KG1 (cell line): Measurements from ENCODE around the gene ATP10B.

Source experiments
- DNase-seq: peaks from one replicate; lab custom pipeline; 2025; lab: John Stamatoyannopoulos, UW

ATP10B gene

DNA sequence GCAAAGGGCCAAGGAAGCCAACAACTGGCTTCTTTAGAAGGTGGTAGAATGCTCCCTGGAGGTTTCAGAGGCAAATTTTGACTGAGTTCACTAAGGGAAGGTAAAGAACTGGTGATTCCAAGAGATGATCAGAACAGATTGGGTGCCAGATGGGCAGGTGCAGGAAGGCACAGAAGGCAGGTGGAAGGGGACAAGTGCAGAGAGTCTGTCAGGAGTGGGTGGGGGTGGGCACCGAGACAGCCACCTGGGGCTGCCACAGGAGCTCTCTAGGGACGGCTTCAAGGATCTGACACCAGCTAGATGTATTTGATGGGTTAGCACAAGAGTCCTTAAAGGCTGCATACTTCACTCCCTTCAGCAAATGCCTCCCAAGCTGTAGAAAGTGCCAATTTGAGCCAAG, 223.0 kb downstream of the ATP10B start:
- DNase-seq, result no peak

GRCh38 chr5:160628619-160628968, 223.4 kb downstream of the ATP10B start:
- DNase-seq, result no peak

DNA sequence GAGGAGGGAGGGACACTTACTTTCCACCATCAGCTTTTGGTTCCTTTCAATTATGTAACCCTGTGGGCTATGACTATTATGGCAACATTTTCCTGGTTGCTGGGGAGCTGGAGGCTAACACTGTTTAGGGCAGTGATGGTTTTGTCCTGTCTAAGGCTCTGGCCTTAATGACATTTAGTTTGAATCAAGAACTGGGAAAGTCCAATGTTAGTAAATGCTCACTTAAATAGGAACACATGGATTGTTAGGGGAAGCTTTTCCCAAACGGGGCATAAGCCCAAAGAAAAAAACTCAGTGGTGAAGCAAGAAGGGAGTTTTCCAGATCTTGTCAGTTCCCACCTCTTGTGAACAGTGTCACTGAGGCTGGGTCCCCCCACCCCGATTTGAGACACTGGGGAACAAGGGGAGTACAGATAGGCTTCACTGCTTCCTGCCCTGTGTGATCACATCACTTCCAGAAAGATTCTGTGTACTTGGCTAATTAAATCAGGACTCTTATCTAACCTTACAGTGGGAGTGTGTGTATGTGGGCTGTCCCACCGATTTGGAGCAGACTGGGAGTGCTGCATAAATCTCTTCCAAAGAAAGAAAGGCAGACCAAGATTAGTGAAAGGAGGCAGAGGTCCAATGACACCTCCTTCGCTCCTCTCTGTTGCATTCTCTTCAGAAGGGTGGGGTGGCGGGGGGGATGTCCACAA, 223.9 kb downstream of the ATP10B start:
- DNase-seq, result no peak

GRCh38 chr5:160626322-160626721, 225.7 kb downstream of the ATP10B start:
- DNase-seq, result no peak

DNA sequence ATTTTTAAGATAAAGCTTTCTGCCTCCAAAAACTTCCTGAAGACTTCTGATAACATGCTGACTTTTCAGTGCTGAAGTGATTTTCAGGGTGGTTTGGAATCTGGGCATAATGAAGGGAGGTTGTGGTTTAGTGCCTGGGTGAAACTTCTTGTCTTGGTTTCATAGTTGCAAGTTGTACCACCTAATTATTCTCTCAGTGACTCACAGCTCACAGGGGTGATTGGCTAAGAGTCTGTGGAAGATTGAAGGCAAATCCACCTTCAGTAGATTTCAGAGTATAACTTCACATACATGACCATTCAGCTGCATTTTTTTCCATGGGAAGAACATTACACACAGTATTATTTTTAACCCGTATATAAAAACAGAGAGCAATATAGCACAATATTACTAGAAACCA, 230.5 kb downstream of the ATP10B start:
- no peak for DNase-seq

- DNase-seq, result no peak
Observed at GRCh38 chr5:160620401-160620800, 231.6 kb downstream of the ATP10B start.

- no peak for DNase-seq
Observed at GRCh38 chr5:160619381-160619780, 232.6 kb downstream of the ATP10B start.

DNA sequence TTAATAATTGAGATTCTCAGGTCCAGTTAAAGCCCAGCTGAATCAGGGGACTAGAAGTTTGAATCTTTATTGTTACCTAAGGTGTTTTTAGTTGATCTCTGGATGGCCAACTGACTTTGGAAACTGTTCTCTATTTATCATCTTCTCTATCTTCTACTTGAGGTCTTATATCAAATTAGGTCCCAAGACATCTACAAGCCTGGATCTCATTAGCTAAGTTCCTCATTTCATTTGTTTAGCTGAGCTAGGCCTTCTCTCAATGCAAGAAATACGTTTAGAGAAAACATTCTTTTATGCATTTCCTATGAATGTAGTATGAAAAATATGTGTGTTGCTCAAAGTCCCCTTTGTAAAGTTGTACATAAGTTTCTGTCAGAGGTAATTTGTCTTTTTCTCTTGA, 233.7 kb downstream of the ATP10B start:
- no peak for DNase-seq

DNA sequence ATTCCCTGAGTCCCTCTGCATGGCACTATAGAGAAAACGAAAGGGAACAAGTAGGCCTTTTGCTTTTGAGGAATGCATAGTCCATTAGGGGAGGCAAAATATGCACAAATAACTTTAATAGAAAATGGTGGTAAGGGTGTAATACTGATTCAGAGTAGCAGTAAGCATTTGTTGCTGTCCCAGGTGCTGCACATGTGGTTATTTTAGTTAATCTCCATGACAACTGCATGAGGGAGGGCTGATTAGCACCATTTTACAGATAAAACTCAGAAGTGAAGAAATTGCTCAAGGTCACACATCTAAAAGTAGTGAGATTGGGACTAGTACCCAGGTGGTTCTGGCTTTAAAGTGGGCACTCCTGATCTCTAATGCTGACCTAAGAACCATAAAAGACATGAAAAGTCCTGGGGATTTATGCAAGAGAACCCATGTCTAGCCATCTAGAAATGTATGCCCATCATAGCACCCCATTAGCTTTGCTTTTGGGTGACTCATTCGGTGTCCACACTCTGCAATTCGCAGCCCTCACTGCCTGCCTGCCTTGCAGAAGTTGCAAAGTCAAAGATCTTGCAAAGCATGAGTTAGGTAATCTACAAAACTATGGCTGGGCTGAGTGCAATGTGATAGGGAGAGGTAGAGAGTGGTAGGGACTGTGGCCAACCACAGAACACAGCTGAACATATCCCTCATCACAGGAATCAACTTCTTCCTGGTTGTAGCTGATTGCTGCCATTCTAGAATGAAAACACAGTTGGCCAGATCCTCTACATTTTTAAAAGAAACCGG, 235.1 kb downstream of the ATP10B start:
- no peak for DNase-seq

GRCh38 chr5:160614136-160614535, 237.9 kb downstream of the ATP10B start:
- no peak for DNase-seq

DNA sequence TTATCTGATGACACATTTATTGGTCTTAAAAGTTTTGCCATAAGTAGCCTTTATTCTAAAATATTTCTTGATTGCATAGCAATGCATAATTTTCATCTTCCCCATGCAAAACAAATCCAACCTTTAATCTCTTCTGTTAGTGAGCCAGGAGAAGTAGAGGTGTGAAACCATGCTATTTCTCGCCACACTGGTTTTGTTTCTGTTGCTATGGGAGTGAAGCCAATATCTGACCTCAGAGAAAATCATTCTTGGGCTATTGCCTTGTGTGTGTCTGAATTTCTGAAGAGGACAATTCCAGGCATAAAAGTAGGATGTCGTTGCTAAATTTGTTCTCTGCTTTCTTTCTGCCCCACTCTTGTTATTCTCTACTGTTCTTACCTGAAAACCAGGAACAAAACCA, 246.7 kb downstream of the ATP10B start:
- no peak for DNase-seq

DNA sequence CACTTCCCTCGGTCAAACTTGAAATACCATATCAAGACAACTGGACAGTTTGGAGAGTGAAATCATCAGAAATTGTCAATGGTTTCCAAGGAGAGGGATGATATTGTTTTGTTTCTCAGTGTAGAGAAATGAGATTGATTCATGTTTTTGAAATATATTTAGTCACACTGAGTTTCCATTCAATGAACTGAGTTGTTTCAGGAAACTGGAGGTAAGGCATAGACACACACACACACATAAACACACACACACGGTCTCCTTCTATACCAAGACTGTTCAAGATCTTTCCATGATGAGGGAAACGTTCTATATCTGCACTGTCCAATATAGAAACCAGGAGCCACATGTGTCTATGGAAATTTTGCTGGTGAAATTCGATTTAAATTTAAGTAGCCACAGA, 247.5 kb downstream of the ATP10B start:
- no peak for DNase-seq

GRCh38 chr5:160602744-160603143, 249.3 kb downstream of the ATP10B start:
- no peak for DNase-seq

GRCh38 chr5:160601046-160601445, 251.0 kb downstream of the ATP10B start:
- DNase-seq, result no peak

GRCh38 chr5:160573318-160573717, 278.7 kb downstream of the ATP10B start:
- DNase-seq, result no peak

- DNase-seq, result no peak
Observed at GRCh38 chr5:160567031-160567705, 284.8 kb downstream of the ATP10B start.

DNA sequence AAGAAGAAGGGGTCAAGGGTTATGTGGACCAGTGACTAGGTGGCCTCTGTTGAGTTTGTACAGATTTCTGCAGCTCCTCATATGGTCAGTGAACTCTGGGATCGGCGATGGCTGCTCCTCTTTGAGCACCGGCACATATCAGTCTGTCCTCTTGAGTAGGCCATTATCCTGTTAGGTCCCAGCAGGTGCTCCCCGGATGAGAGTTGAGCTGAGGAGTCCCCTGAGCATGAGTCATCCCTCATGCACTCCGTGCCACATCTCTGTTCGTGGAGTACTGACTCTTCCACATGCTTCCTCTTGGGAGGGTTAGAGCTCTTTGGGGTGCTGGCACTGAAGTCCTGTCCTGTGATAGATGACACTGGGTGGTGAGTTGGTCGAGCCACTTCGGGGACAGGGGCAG, 286.6 kb downstream of the ATP10B start:
- no peak for DNase-seq

- DNase-seq, result no peak
Observed at GRCh38 chr5:160556846-160557245, 295.2 kb downstream of the ATP10B start.

- no peak for DNase-seq
Observed at GRCh38 chr5:160555971-160556631, 295.9 kb downstream of the ATP10B start.

DNA sequence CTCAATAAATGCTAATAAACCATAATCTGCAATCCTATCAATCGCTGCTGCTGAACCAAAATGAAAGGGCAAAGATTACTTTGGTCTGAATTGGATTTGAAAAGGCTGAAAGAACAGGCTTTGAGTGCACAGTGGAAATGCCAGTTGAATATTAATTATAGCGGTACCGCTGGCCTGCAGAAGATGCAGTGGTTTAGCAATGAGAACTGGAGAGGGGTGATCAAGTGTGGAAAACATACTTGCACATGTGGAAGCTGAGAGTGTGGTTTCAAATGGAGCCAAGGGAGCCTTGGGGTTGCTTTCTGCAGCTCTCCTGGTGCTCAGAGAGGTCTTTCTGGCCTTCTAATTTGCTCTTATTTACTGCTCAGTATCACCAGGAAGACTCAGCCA, 296.4 kb downstream of the ATP10B start:
- DNase-seq, result no peak

GRCh38 chr5:160550075-160550474, 301.9 kb downstream of the ATP10B start:
- DNase-seq, result no peak

DNA sequence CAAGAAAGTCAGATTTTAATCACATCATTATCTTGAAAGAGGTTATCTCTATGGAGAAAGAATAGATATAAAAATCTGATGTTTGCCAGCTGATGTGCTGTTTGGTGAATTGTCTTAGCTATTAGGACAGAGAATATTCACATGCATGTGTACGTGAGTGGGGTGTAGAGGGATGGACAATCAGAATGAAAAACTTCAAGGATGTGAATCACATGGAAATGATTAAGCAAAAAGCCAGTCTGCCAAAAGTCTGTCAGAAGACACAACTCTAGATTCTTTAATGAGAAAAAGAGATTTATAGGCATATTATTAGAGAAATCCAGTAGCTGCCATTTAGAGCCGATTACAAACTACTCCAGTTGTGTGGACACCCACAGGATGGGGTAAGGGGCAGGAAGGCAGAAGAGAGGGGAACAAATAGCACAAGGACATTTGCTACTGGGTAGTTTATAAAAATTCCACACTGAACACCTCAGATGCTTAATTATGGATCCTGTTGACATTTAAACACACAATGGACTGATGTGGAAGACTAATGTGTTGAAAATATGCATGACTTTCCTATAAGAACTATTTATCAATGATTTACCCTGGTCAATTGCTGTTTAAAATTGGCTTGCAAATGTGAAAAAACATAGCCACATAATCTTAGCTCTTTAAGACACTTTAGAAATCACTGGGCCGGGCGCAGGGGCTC, 302.9 kb downstream of the ATP10B start:
- no peak for DNase-seq
